GM13976 (cell line): Measurements from ENCODE around the gene IFI27.
"Not testable (repeated sequence)": the region's sequence is repeated elsewhere in the genome, so short reads cannot be mapped to it uniquely, and the experiment has no call there.

Experiments
- DNase-seq: peaks from one replicate; pipeline ENCODE4 v3.0.0; 2012; ENCODE audit warnings: low spot score
- CTCF ChIP-seq: IDR thresholded peaks from 2 replicates; pipeline ENCODE4 v1.5.1; 2012; ENCODE audit warnings: borderline replicate concordance, mild to moderate bottlenecking; ENCODE audit not compliant: insufficient read depth; ENCODE audit errors: extremely low read depth, missing control alignments, control extremely low read depth
- in situ Hi-C: fragments of 300-500 bp; cut with MboI; formaldehyde crosslinking; loops from one replicate; pipeline ENCODE4 v1.12.0; 2022; ENCODE audit warnings: low sequenced_read_pairs, mixed read lengths, inconsistent platforms; ENCODE audit not compliant: unreplicated experiment

Gene IFI27

GRCh38 chr14:94153750-94154342, 43.3 kb downstream of the IFI27 start:
- in situ Hi-C loops, result loop anchor here (25.0 kb wide), 1 partner anchor 492 kb away; no protein-coding TSS in a partner anchor
- TF ChIP-seq CTCF, result no peak
- DNase-seq, result no peak

- DNase-seq, result not testable (repeated sequence)
- in situ Hi-C loops, result loop anchor here (25.0 kb wide), 1 partner anchor 494 kb away; no protein-coding TSS in a partner anchor
Measured at GRCh38 chr14:94156143-94156542, 45.6 kb downstream of the IFI27 start.

- TF ChIP-seq CTCF, result no peak
- in situ Hi-C loops, result loop anchor here (25.0 kb wide), 1 partner anchor 495 kb away; no protein-coding TSS in a partner anchor
- no peak for DNase-seq
Measured at GRCh38 chr14:94157197-94157596, 46.7 kb downstream of the IFI27 start.

GRCh38 chr14:94158239-94158883, 47.8 kb downstream of the IFI27 start:
- no peak for DNase-seq
- no peak for TF ChIP-seq CTCF
- in situ Hi-C loops, result loop anchor here (25.0 kb wide), 1 partner anchor 496 kb away; no protein-coding TSS in a partner anchor

- in situ Hi-C loops, result loop anchor here (25.0 kb wide), 1 partner anchor 499 kb away; no protein-coding TSS in a partner anchor
Measured at GRCh38 chr14:94161058-94161457, 50.5 kb downstream of the IFI27 start.

GRCh38 chr14:94161981-94162380, 51.4 kb downstream of the IFI27 start:
- no peak for DNase-seq
- TF ChIP-seq CTCF, result no peak
- in situ Hi-C loops, result loop anchor here (25.0 kb wide), 1 partner anchor 500 kb away; no protein-coding TSS in a partner anchor

More at GRCh38 chr14:94161058-94161457, 50.5 kb downstream of the IFI27 start:
- TF ChIP-seq CTCF, result no peak
- DNase-seq, result no peak

- in situ Hi-C loops, result loop anchor here (25.0 kb wide), 1 partner anchor 500 kb away; no protein-coding TSS in a partner anchor
- TF ChIP-seq CTCF, result no peak
- DNase-seq, result no peak
Measured at GRCh38 chr14:94162466-94162865, 51.9 kb downstream of the IFI27 start.
